HepG2 (cell line): ENCODE data around the gene CDC42EP4. TPM values are rescaled to one million over a fixed set of nuclear protein-coding genes. Genes with fewer than 3 reads are reported as not detected.
A peak's percentile ranks its signal among the peaks of the same experiment; 100 is the strongest.

Source experiments
- AKAP8 ChIP-seq: sonication (generic); formaldehyde crosslinking; IDR thresholded peaks from 2 replicates; pipeline ENCODE4 v1.5.1; 2020; ENCODE audit warnings: mild to moderate bottlenecking, missing genetic modification reagents
- ATF4 ChIP-seq, 2 experiments: fragments of 450-650 bp in 1 of 2; sonication (generic) in 1 of 2; formaldehyde crosslinking; IDR thresholded peaks; 2 replicates each; pipeline versions ENCODE4 v1.5.0 to v1.8.0; 2020 to 2022; ENCODE audit warnings: mild to moderate bottlenecking in 1 of 2, missing genetic modification reagents in 1 of 2
- CENPT ChIP-seq: sonication (generic); formaldehyde crosslinking; IDR thresholded peaks from 2 replicates; pipeline ENCODE4 v1.8.0; 2022; ENCODE audit warnings: low read depth, mild to moderate bottlenecking, moderate library complexity, missing genetic modification reagents
- DR1 ChIP-seq: sonication (generic); formaldehyde crosslinking; IDR thresholded peaks from 2 replicates; pipeline ENCODE4 v1.8.0; 2021; ENCODE audit warnings: mild to moderate bottlenecking, missing genetic modification reagents, inconsistent platforms
- ESRRA ChIP-seq: sonication (generic); formaldehyde crosslinking; IDR thresholded peaks from 2 replicates; pipeline ENCODE4 v1.5.1; 2020; ENCODE audit warnings: mild to moderate bottlenecking, low read depth, missing genetic modification reagents
- FOXC1 ChIP-seq: sonication (generic); formaldehyde crosslinking; IDR thresholded peaks from 2 replicates; pipeline ENCODE4 v1.8.0; 2022; ENCODE audit warnings: mild to moderate bottlenecking, missing genetic modification reagents, borderline replicate concordance
- HES4 ChIP-seq: sonication (generic); formaldehyde crosslinking; IDR thresholded peaks from 2 replicates; pipeline ENCODE4 v1.9.0; 2021; ENCODE audit warnings: mild to moderate bottlenecking, missing genetic modification reagents, borderline replicate concordance
- KLF16 ChIP-seq, 2 experiments: sonication (generic) in 1 of 2; formaldehyde crosslinking in 1 of 2; IDR thresholded peaks; 2 replicates each; pipeline versions ENCODE4 v1.6.1 to v1.8.0; 2016 to 2023; ENCODE audit warnings: missing genetic modification reagents in 2 of 2, missing compliant biosample characterization in 1 of 2
- PBX2 ChIP-seq: IDR thresholded peaks from 2 replicates; pipeline ENCODE4 v1.6.1; 2016; ENCODE audit warnings: control low read depth
- RORA ChIP-seq: sonication (generic); formaldehyde crosslinking; IDR thresholded peaks from 2 replicates; pipeline ENCODE4 v1.5.0; 2020; ENCODE audit warnings: mild to moderate bottlenecking, missing genetic modification reagents, moderate library complexity
- SIN3A ChIP-seq: IDR thresholded peaks from 2 replicates; pipeline ENCODE4 v1.6.1; 2011; ENCODE audit warnings: low read depth, mild to moderate bottlenecking, control low read depth, low read length, borderline replicate concordance
- SMARCC2 ChIP-seq: fragments of 450-650 bp; IDR thresholded peaks from 2 replicates; pipeline ENCODE4 v1.6.1; 2017; ENCODE audit warnings: antibody characterized with exemption, mild to moderate bottlenecking
- STAG1 ChIP-seq: sonication (generic); formaldehyde crosslinking; IDR thresholded peaks from 2 replicates; pipeline ENCODE4 v1.4.0; 2020; ENCODE audit warnings: missing genetic modification reagents
- TCF7 ChIP-seq: sonication (generic); IDR thresholded peaks from 2 replicates; pipeline ENCODE4 v1.6.1; 2016; ENCODE audit warnings: antibody characterized with exemption, low read depth
- XRCC5 ChIP-seq: fragments of 200-400 bp; formaldehyde crosslinking; optimal IDR thresholded peaks from 2 replicates; pipeline ENCODE3; 2017; ENCODE audit warnings: mild to moderate bottlenecking, low read length
- ZBTB3 ChIP-seq: sonication (generic); formaldehyde crosslinking; IDR thresholded peaks from 2 replicates; pipeline ENCODE4 v1.4.0; 2020; ENCODE audit warnings: low read depth, mild to moderate bottlenecking, moderate library complexity, missing genetic modification reagents, borderline replicate concordance
- ZFP36 ChIP-seq: fragments of 150-350 bp; IDR thresholded peaks from 2 replicates; pipeline ENCODE4 v1.6.1; 2018; ENCODE audit warnings: borderline replicate concordance, low read length, low read depth; ENCODE audit not compliant: partially characterized antibody
- ZGPAT ChIP-seq: IDR thresholded peaks from 2 replicates; pipeline ENCODE4 v1.6.1; 2016; ENCODE audit warnings: mild to moderate bottlenecking
- ZMYM4 ChIP-seq: sonication (generic); formaldehyde crosslinking; IDR thresholded peaks from 2 replicates; pipeline ENCODE4 v1.8.1; 2023; ENCODE audit warnings: mild to moderate bottlenecking, missing genetic modification reagents
- ZNF282 ChIP-seq: fragments of 450-650 bp; IDR thresholded peaks from 2 replicates; pipeline ENCODE4 v1.6.1; 2018; ENCODE audit not compliant: partially characterized antibody
- ZNF33B ChIP-seq: sonication (generic); formaldehyde crosslinking; IDR thresholded peaks from 2 replicates; pipeline ENCODE4 v1.5.1; 2020; ENCODE audit warnings: mild to moderate bottlenecking, missing genetic modification reagents
- ZNF746 ChIP-seq: sonication (generic); formaldehyde crosslinking; IDR thresholded peaks from 2 replicates; pipeline ENCODE4 v1.8.0; 2022; ENCODE audit warnings: mild to moderate bottlenecking, missing genetic modification reagents
- polyA plus RNA-seq, 8 experiments: library from polyadenylated mRNA; depleted of rRNA in 3 of 8; stranded (reverse) in 7 of 8; unstranded in 1 of 8; fragments of >200 nt; fragmentation: Illumina TruSeq in 4 of 8; extraction: Trizol in 4 of 8; gene quantifications; 2 replicates each; pipeline versions ENCODE4 v1.2.1 to v1.2.3, GENCODE V29; 2011 to 2016; ENCODE audit warnings: low read depth in 4 of 8, missing spikeins in 1 of 8, mixed read lengths in 1 of 8; ENCODE audit not compliant: insufficient read depth in 1 of 8
- total RNA-seq, 5 experiments: library from RNA; depleted of rRNA; stranded (reverse); fragments of >200 nt; fragmentation: Illumina TruSeq; extraction: Trizol; gene quantifications; 2 replicates each; pipeline ENCODE4 v1.2.3, GENCODE V29; 2016; ENCODE audit warnings: low read depth in 1 of 5
- TF ChIP-seq, protein P1 (sequence below): sonication (generic); formaldehyde crosslinking; IDR thresholded peaks from 2 replicates; pipeline ENCODE4; 2020; ENCODE audit warnings: missing genetic modification reagents, mild to moderate bottlenecking, borderline replicate concordance
- TF ChIP-seq, protein P2 (sequence below): sonication (generic); formaldehyde crosslinking; IDR thresholded peaks from 2 replicates; pipeline ENCODE4 v1.4.0; 2020; ENCODE audit warnings: missing genetic modification reagents

CDC42EP4 gene
- total and polyA plus RNA-seq, 2 of the 13 experiments (the other 11 are each of a cell fraction or from before 2014, with no cell fraction given), result 19.0 to 54.0 TPM

GRCh38 chr17:73272906-73273218, 38.9 kb downstream of the CDC42EP4 start (continued):
- TF ChIP-seq, protein P1, sequence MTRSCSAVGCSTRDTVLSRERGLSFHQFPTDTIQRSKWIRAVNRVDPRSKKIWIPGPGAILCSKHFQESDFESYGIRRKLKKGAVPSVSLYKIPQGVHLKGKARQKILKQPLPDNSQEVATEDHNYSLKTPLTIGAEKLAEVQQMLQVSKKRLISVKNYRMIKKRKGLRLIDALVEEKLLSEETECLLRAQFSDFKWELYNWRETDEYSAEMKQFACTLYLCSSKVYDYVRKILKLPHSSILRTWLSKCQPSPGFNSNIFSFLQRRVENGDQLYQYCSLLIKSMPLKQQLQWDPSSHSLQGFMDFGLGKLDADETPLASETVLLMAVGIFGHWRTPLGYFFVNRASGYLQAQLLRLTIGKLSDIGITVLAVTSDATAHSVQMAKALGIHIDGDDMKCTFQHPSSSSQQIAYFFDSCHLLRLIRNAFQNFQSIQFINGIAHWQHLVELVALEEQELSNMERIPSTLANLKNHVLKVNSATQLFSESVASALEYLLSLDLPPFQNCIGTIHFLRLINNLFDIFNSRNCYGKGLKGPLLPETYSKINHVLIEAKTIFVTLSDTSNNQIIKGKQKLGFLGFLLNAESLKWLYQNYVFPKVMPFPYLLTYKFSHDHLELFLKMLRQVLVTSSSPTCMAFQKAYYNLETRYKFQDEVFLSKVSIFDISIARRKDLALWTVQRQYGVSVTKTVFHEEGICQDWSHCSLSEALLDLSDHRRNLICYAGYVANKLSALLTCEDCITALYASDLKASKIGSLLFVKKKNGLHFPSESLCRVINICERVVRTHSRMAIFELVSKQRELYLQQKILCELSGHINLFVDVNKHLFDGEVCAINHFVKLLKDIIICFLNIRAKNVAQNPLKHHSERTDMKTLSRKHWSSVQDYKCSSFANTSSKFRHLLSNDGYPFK (CRISPR knock-in tag), result no peak; the same call in 1 of the 2 replicates
- TF ChIP-seq RORA (0 out of 2 replicates have a peak, but pooled peaks have one; percentile 26), DR1 (CRISPR knock-in tag) (no peak), ZNF33B (CRISPR knock-in tag) (no peak), ZNF282 (no peak), ATF4 (CRISPR knock-in tag; IDR thresholded peaks at IDR 0.05) (no peak; a peak in 1 of 4 replicates), TCF7 (peak; percentile 73), SIN3A (no peak), PBX2 (CRISPR knock-in tag) (no peak), CENPT (CRISPR knock-in tag) (no peak), KLF16 (CRISPR knock-in tag; IDR thresholded peaks at IDR 0.05) (peak in 1 of 2 experiments; percentile 58; a peak in 2 of 4 replicates), ZMYM4 (peak; percentile 83), XRCC5 (peak; percentile 96), ESRRA (CRISPR knock-in tag) (peak; percentile 33; the same call in 1 of the 2 replicates), ZBTB3 (peak; percentile 37; the same call in 1 of the 2 replicates), HES4 (CRISPR knock-in tag) (no peak), ZNF746 (CRISPR knock-in tag) (peak; percentile 97), SMARCC2 (no peak), ZFP36 (no peak), AKAP8 (0 out of 2 replicates have a peak, but pooled peaks have one; percentile 62), ZGPAT (CRISPR knock-in tag) (peak; percentile 77; the same call in 1 of the 2 replicates), FOXC1 (CRISPR knock-in tag) (peak; percentile 54; the same call in 1 of the 2 replicates), STAG1 (CRISPR knock-in tag) (peak; percentile 27)
- TF ChIP-seq, protein P2, sequence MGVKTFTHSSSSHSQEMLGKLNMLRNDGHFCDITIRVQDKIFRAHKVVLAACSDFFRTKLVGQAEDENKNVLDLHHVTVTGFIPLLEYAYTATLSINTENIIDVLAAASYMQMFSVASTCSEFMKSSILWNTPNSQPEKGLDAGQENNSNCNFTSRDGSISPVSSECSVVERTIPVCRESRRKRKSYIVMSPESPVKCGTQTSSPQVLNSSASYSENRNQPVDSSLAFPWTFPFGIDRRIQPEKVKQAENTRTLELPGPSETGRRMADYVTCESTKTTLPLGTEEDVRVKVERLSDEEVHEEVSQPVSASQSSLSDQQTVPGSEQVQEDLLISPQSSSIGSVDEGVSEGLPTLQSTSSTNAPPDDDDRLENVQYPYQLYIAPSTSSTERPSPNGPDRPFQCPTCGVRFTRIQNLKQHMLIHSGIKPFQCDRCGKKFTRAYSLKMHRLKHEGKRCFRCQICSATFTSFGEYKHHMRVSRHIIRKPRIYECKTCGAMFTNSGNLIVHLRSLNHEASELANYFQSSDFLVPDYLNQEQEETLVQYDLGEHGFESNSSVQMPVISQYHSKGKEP, result no peak
